GM21515 (cell line): ENCODE measurements around the gene UBE2H.

Source experiments
- ATAC-seq: cut with Tn5 transposase; IDR thresholded peaks from one replicate; pipeline ENCODE4 v1.9.1; 2021; ENCODE audit not compliant: unreplicated experiment

The UBE2H gene

DNA sequence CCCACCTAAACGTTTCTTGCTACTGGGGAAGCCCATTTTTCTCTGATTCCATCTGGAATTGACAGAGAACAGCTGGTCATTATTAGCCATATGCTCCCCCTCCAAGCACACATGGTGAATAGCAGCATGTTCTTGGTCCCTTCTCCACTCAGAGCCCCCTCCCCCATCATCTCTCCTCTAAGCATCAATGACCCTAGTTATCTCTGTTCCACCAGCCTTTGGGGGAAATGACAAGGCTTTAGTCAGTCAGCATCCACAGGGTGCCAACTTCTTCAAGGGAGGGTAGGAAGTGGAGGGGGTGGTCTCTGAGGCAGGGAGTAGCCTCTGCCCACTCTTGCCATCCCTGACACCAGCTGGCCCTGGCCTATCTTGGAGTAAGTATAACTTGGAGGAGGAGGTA, 163.1 kb downstream of the UBE2H start:
- no peak for ATAC-seq

- no peak for ATAC-seq
These were observed 163.8 kb downstream of the UBE2H start for GRCh38 chr7:129789000-129789399.

DNA sequence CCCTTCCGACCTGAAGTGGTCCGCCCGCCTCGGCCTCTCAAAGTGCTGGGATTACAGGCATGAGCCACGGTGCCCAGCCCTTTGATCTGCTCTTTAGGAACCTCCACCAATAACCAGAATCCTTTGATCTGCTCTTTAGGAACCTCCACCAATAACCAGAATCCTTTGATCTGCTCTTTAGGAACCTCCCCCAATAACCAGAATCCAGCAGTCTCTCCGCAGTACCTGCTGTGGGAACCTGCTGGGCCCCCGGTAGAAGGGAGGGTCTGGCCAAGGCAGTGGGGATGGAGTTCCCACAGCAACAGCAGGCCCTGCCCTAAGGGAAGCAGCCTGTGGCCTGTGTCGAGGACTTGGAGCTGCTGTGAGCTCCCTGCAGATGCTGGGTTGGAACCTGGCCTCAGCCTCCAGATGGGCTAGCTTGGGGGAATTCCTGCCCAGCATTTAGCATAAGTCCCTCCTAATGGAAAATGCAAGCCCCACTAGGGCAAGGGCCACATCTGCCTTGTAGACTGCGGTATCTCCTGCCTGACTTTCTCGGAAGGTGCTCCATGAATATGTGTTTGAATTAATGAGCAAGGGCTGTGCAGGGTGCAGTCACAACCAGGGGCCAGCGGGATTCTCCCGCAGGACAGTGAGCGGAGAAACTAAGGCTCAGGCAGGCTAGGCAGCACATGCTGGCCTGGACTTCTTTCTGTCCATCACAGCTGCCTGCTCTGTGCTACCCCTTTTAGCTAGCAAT, 165.8 kb downstream of the UBE2H start:
- ATAC-seq: no peak

DNA sequence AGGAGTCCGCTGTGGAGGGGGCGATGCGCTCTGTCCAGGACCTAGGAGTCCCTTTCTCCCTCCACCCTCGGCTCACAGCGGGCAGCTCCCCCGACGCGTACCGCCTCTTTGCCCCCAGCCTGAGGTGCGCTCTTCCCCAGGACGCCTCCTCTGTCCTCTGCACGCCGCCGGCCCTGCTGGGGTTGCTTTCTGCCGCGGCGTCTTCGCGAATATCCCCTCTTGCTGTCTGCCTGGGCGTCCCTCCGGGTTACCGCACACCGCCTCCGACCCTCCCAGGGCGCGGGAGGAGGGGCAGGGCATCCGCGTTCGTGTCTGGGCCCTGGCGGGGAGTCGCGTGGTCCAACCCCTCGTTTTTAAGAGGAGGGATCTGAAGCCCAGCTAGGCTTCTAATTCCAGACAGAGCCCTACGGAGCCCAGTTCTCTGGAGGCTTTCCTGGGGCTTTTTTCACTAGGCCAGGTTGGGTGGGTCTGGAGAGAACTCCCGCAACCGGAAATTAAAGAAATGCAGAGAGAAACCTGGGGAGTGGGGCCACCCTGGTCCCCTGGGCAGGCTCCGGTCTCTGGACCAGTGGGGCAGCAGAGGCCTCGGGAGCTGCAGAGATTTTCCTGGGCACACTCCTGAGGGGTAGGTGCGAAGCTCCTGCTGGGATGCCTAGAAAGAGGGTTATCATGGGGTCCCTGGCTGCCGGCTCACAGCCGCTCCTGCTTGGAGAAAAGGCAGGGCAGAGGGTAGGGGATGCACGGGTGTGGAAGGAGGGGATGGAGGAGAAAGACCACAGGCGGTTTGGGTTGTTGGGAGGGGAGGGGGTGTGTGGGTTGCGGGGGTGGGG, 166.9 kb downstream of the UBE2H start:
- ATAC-seq: no peak

DNA sequence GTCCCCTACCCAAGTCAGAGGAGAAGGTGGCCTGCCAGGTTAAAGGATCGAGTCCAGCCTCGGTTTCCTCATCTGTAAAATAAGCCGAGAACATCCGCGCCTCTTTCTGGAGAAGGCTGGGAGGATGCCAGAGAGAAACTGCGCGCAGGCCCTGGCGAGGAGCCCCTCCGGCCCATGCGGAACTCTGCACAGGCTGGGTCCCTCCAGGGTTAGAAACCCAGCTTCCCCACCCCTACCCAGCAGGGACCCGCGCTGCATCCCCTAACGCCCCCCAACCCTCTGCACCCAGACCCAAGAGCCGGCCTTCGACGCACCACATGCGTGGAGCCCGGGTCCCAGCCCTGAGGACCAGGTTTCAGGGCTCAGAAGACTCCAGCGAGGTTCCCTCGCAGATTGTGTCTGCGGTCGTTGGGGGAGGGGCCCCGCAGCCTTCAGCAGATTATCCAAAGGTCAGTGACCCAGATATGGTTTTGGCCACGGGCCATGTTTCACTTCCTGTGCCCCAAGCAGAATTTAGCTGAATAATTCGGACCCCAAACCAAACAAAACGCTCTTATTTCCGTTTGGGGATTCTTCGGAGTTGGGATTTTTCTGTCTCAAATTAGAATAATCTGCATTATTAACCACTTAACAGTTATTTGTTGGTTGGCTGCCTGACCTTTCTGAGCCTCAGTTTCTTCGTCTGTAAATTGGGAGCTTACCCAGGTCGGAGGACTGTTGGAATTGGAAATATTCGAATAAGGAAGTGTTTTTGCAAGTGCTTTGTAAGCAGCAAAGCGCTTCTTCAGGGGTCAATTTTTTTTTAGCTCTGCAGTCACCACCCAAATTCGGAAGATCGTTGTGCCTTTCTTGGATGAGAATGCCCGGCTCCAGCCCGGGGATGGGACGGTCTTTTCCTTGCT, 167.7 kb downstream of the UBE2H start:
- no peak for ATAC-seq

DNA sequence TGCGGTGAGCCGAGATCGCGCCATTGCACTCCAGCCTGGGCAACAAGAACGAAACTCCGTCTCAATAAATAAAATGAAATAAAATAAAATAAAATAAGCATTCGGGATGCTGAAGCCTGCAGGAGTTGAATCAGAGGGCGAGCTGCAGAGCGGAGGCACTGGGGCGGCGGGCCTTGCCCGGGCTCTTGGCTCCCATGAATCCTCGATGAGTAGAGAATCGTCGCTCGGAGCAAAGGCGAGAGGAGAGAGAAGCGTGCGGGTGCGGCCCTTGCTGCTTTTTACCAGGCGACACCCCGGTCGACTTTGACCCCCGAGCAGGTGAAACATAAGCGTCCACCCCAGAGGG, 168.3 kb downstream of the UBE2H start:
- no peak for ATAC-seq

DNA sequence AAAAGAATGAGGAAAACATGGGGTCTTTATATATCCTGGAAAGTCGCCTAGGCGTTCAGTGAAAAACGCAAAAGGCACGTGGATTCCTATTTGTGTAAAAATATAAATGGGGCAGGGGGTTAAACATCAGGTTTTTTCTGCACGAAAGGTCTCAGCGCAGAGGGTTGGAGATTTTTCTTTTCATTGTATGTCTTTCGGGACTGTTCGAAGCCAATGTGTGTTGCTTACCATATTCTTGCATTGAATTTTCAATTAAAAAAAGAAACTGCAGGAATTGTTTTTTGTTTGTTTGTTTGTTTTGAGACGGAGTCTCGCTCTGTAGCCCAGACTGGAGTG, 169.2 kb downstream of the UBE2H start:
- no peak for ATAC-seq

DNA sequence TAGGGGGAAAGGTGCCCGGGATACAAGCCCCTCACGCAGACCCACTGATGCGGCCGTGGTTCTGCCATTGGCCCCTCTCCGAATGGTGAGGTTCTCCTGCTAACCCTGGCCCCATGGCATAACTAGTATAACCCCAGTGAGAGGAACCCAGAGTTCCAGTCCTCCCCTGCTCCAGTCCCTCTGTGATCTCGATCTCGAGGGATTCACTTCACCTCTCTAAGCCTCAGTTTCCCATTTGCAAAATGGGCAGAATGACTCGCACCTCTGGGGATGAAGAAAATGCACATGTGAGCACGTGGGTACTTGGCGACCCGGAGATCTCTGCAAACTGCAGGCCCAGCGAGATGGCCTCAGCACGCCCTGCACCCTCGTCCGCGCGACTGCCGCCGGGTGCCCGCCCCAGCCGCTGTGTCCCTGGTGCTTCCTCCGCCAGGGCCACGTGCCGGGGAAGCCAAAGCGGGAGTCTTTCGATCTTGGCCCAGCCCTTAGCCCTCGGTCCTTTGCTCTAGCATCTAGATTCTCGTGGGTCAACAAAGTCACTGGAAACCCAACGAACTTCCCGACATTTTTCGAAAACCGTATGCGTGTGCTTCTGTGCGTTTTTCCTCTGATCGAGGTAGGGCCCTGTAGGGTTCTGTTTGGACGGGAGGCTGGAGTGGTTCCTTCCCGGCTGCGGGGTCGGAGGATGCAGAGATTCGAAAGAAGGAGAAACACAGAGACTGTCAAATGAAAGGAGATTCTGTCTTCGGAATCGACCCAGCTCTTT, 169.8 kb downstream of the UBE2H start:
- no peak for ATAC-seq

- no peak for ATAC-seq
These were observed 170.6 kb downstream of the UBE2H start for GRCh38 chr7:129781928-129782817.

DNA sequence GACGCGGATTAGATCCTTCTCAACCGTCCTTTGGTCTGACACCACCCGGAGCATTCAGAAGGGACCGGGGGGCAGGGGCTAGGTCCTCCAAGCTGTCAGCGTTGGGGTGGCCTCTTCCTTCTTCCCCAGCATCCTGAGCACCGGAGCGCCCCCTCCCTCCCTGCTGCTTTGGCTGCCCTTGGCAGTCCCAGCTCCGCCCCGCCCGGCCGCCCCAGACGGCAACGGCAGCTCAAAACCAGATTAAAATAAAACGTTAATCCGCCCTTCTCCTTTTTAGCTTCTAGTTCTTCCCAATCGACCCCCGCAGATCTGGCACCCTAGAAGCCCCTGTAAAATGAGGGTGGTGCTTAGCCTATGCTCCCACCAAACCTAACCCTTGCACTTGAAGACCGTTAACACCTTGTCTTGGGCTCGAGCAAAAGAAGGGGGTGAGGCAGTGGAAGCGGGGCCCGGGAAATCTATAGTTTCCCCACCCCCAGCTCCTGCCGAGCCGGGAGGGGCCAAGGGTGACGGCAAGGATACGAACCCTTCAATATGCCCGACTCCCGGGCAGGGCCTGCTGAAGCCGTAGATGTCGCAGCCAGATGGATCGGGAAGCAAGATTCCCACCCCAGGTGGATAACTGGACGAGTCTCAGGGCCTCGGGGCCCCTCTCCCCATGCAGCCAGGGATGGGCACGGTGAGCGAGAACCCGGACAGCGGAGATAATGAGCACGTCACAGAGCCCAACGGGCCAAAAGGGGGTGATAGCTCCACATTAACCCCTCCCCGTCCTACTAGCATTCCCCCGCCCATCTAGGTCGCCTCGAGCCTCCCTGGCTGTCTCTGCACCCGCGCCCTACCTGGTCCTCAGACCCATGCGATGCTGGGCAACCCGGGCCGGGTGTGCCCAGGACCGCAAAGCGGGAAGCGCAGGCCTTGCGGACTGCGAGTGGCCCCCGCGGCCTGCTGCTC, 171.5 kb downstream of the UBE2H start:
- no peak for ATAC-seq
